Activated T-cell treated with anti-CD3 and anti-CD28 coated beads, Interleukin-2, amount 50 U/mL, for 72 hours (primary cell): ENCODE data around the gene RTKN2. TPM values are rescaled to one million over a fixed set of nuclear protein-coding genes. Genes with fewer than 3 reads are reported as not detected.

ENCODE experiments used
- ATAC-seq, 2 donors: fragments of 150-1000 bp; cut with Tn5 transposase; replicated peaks in 1 of 2; 2 replicates each; pipeline ENCODE4 v1.10.0; 2021; ENCODE audit warnings: moderate library complexity in 2 of 2, mild to moderate bottlenecking in 1 of 2
- DNase-seq, 2 donors: peaks; one replicate each; pipeline ENCODE4 v3.0.0; 2021 to 2022; ENCODE audit warnings: mixed read lengths in 1 of 2
- H3K27ac Mint-ChIP-seq: one replicate; pipeline ENCODE4 v1.8.0; 2022; ENCODE audit warnings: mild to moderate bottlenecking, moderate library complexity, mixed read lengths
- H3K27me3 Mint-ChIP-seq: one replicate; pipeline ENCODE4 v1.8.0; 2022; ENCODE audit warnings: low read depth, mixed read lengths
- H3K36me3 Mint-ChIP-seq, 2 donors: one replicate each; pipeline ENCODE4 v1.8.0; 2022; ENCODE audit warnings: mixed read lengths in 2 of 2, mild to moderate bottlenecking in 1 of 2; ENCODE audit not compliant: insufficient read depth in 2 of 2
- H3K4me1 Mint-ChIP-seq: one replicate; pipeline ENCODE4 v1.8.0; 2022; ENCODE audit warnings: low read depth, mixed read lengths
- H3K4me3 Mint-ChIP-seq, 2 donors: one replicate each; pipeline ENCODE4 v1.8.0; 2022; ENCODE audit warnings: mild to moderate bottlenecking in 2 of 2, mixed read lengths in 2 of 2, moderate library complexity in 2 of 2
- H3K9me3 Mint-ChIP-seq, 2 donors: one replicate each; pipeline ENCODE4 v1.8.0; 2022; ENCODE audit warnings: mixed read lengths in 2 of 2
- total RNA-seq, 2 donors: library from RNA; stranded (reverse); gene quantifications; one replicate each; pipeline ENCODE4 v1.2.3, GENCODE V29; 2022

RTKN2 gene
- total RNA-seq, 2 donors from 2014 or later, result 9.8 to 18.7 TPM

DNA sequence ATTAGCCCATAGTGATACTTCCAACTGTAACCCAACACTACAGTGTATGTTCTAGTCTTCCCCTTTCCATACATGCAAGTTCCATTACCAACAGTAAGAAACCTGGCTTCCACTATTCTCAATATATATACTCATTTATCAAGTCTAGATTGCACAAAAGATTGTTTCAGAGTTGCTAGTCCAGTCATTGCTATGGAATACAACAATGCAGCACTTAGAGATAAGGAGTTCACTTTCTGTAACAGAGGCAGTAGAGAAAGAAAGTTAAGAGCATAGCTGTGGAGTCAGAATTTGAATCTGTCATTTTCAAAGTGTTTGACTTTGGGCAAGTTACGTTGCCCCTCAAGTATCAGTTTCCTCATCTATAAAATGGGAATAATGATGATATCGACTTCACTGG is 90.1 kb downstream of the RTKN2 start:
- H3K27ac Mint-ChIP-seq, result peak overlapping the region; percentile 43

DNA sequence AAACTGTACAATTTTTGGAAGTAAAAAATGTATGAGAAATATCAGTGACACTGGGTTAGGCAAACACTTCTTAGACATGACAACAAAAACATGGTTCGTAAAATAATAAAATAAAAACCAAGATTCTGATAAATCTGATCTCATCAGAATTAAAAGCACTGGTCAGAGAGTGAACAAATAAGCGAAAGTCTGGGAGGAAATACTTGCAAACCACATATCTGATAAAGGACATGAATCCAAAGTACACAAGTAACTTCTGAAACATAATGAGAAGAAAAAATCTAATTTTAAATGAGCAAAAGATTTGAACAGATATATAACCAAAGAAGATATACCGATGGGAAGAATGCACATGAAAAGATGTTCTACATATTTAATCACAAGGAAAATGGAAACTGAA is 91.5 kb downstream of the RTKN2 start:
- Mint-ChIP-seq H3K27me3 (no peaks in the 10 kb centered on the region), H3K4me1 (peaks cover 54% of the 10 kb centered on the region), H3K36me3 (peaks cover 29 to 54% of the 10 kb centered on the region in 2 donors), H3K27ac (peak overlapping the region; percentile 2), H3K4me3 (peak overlapping the region in 1 of 2 donors; percentile 54), H3K9me3 (peaks cover 20 to 21% of the 10 kb centered on the region in 2 donors)
- ATAC-seq (no peak), DNase-seq (no peak)

More for the DNA sequence above, 90.1 kb downstream of the RTKN2 start:
- Mint-ChIP-seq H3K4me3 (peak overlapping the region in 1 of 2 donors; percentile 17), H3K9me3 (peaks cover 11 to 12% of the 10 kb centered on the region in 2 donors), H3K4me1 (peaks cover 68% of the 10 kb centered on the region), H3K36me3 (peaks cover 19 to 39% of the 10 kb centered on the region in 2 donors), H3K27me3 (no peaks in the 10 kb centered on the region)
- DNase-seq (no peak), ATAC-seq (no peak)

DNA sequence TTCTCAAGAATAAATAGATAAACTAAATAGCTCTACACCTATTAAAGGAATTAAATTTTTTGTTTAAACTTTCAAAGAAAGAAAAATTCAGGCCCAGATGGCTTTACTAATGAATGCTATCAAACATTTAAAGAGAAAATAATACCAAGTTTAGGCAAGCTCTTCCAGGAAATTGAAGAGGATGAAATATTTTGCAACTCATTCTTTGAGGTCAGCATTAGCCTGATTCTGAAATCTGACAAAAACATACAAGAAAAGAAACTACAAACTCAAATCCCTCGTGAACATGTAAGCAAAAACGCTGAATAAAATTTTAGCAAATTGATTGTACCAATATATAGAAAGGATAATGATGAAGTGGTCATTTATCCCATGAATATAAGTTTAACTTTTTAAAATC is 93.4 kb downstream of the RTKN2 start:
- peak overlapping the region in 1 of 2 donors; percentile 32 for H3K4me3 Mint-ChIP-seq
- ATAC-seq, result no peak
- peaks cover 19 to 44% of the 10 kb centered on the region in 2 donors for H3K36me3 Mint-ChIP-seq
- peaks cover 11 to 13% of the 10 kb centered on the region in 2 donors for H3K9me3 Mint-ChIP-seq
- peaks cover 38% of the 10 kb centered on the region for H3K4me1 Mint-ChIP-seq
- no peaks in the 10 kb centered on the region for H3K27me3 Mint-ChIP-seq
- H3K27ac Mint-ChIP-seq, result peak overlapping the region; percentile 55
- no peak for DNase-seq

- H3K27ac Mint-ChIP-seq, result no peak overlapping the region
- DNase-seq, result no peak
- peaks cover 22% of the 10 kb centered on the region for H3K4me1 Mint-ChIP-seq
- no peak for ATAC-seq
- H3K4me3 Mint-ChIP-seq, result no peak overlapping the region
- H3K36me3 Mint-ChIP-seq, result peaks cover 12 to 31% of the 10 kb centered on the region in 2 donors
- no peaks in the 10 kb centered on the region for H3K27me3 Mint-ChIP-seq
- peaks cover 9 to 10% of the 10 kb centered on the region in 2 donors for H3K9me3 Mint-ChIP-seq
These were observed 96.2 kb downstream of the RTKN2 start for GRCh38 chr10:62172465-62172864.

- peaks cover 12 to 31% of the 10 kb centered on the region in 2 donors for H3K36me3 Mint-ChIP-seq
- no peak for DNase-seq
- no peak for ATAC-seq
- H3K9me3 Mint-ChIP-seq, result peaks cover 9 to 10% of the 10 kb centered on the region in 2 donors
- H3K27ac Mint-ChIP-seq, result no peak overlapping the region
- peaks cover 22% of the 10 kb centered on the region for H3K4me1 Mint-ChIP-seq
- no peak overlapping the region for H3K4me3 Mint-ChIP-seq
- H3K27me3 Mint-ChIP-seq, result no peaks in the 10 kb centered on the region
These were observed 96.9 kb downstream of the RTKN2 start for GRCh38 chr10:62171791-62172190.

DNA sequence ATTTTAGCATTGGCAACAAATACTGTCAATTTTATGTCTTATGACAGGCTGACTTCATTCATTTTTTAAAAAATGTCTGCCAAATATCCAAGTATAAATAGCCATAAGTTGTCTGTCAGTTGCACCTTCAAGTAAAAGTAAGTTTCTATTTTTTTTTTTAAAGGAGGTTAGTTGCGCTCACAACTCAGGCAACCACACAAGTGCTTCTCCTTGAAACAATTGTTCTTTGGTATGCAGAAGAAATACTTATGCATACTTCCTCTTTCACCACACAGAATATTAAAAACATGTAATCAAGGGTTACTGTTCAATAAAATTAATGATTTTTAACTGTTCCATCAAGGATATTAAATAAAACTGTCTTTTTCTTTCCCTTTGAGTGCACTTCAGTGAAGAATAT is 97.9 kb downstream of the RTKN2 start:
- H3K27ac Mint-ChIP-seq, result no peak overlapping the region
- no peak overlapping the region for H3K4me3 Mint-ChIP-seq
- H3K4me1 Mint-ChIP-seq, result peaks cover 21% of the 10 kb centered on the region
- peaks cover 10% of the 10 kb centered on the region in 2 donors for H3K9me3 Mint-ChIP-seq
- ATAC-seq (no peak), DNase-seq (no peak)
- H3K27me3 Mint-ChIP-seq, result no peaks in the 10 kb centered on the region
- peaks cover 12 to 27% of the 10 kb centered on the region in 2 donors for H3K36me3 Mint-ChIP-seq

DNA sequence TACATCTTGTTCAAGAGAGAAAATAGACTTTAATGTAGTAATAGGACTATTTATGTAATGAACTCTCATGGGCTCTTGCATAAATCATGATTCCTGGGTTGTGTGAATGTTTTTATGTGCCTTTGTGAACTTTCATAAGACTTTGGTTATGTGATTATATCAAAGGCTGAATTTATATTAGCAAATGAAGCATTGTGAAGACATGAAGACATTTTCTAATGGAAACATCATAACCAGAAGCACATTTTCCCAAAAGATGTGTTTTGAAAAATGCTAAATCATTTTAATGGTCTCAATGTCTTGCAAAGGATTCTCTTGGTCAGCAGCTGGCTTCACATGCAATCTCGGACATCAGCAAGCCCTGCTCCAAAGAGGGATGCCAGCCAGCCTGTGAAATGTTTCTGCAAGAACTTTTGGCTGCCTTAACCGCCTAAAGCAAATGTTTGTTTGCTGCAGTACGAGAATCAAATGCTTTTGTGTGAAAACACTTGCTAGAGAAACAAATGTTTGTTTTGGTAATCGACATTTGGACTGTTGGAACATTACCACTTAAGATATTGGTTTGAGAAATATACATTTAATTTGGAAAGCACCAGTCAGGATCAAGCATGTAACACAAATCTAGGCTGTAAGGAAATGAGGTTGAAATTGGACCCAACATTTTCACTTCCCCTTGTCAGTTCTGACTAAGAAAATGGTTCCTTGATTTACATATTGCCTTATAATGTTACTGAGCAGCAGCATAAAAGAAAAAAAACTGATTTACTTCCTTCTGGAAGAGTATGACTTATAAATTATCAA is 102.1 kb downstream of the RTKN2 start:
- ATAC-seq, result no peak
- Mint-ChIP-seq H3K4me1 (peaks cover 18% of the 10 kb centered on the region), H3K9me3 (peaks cover 0 to 3% of the 10 kb centered on the region in 2 donors), H3K27ac (no peak overlapping the region), H3K36me3 (peaks cover 0 to 4% of the 10 kb centered on the region in 2 donors), H3K27me3 (no peaks in the 10 kb centered on the region), H3K4me3 (peak overlapping the region in 1 of 2 donors; percentile 41)
- DNase-seq, result no peak

- Mint-ChIP-seq H3K4me3 (no peak overlapping the region), H3K27me3 (no peaks in the 10 kb centered on the region), H3K4me1 (peaks cover 18% of the 10 kb centered on the region), H3K9me3 (peaks cover 0 to 3% of the 10 kb centered on the region in 2 donors), H3K36me3 (peaks cover 0 to 2% of the 10 kb centered on the region in 2 donors), H3K27ac (peak overlapping the region; percentile 50)
- DNase-seq, result no peak
- no peak for ATAC-seq
These were observed 102.8 kb downstream of the RTKN2 start for GRCh38 chr10:62165803-62166202.

- ATAC-seq (no peak), DNase-seq (no peak)
- Mint-ChIP-seq H3K4me1 (peaks cover 22% of the 10 kb centered on the region), H3K27ac (no peak overlapping the region), H3K4me3 (no peak overlapping the region), H3K9me3 (peaks cover 0 to 3% of the 10 kb centered on the region in 2 donors), H3K27me3 (no peaks in the 10 kb centered on the region), H3K36me3 (peaks cover 0 to 2% of the 10 kb centered on the region in 2 donors)
These were observed 105.6 kb downstream of the RTKN2 start for GRCh38 chr10:62163024-62163423.

- Mint-ChIP-seq H3K9me3 (peaks cover 0 to 3% of the 10 kb centered on the region in 2 donors), H3K4me3 (no peak overlapping the region), H3K27ac (no peak overlapping the region), H3K27me3 (no peaks in the 10 kb centered on the region), H3K4me1 (peaks cover 22% of the 10 kb centered on the region), H3K36me3 (peaks cover 0 to 2% of the 10 kb centered on the region in 2 donors)
- ATAC-seq (no peak), DNase-seq (no peak)
These were observed 106.2 kb downstream of the RTKN2 start for GRCh38 chr10:62162261-62162981.

DNA sequence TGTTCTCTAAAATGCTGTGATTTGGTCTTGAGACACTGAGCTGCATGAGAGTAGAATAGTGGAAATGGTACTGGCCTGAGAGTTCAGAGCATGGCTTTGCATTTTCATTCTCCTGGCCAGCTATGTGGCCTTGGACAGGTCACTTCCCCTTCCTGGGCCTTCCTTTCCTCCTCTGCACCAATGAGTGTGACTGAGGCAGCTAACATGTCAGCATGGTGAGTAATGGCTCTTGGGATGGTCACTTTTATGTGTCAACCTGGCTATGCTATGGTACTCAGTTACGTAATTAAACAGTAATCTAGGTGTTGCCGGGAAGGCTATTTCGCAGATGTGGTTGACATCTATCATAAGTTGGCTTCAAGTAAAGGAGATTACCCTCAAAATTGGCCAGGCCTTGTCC is 109.3 kb downstream of the RTKN2 start:
- H3K9me3 Mint-ChIP-seq, result peaks cover 0 to 3% of the 10 kb centered on the region in 2 donors
- no peak overlapping the region for H3K4me3 Mint-ChIP-seq
- ATAC-seq (no peak), DNase-seq (no peak)
- peaks cover 4% of the 10 kb centered on the region for H3K4me1 Mint-ChIP-seq
- no peaks in the 10 kb centered on the region for H3K27me3 Mint-ChIP-seq
- peaks cover 0 to 5% of the 10 kb centered on the region in 2 donors for H3K36me3 Mint-ChIP-seq
- no peak overlapping the region for H3K27ac Mint-ChIP-seq

GRCh38 chr10:62157601-62158000 is 111.0 kb downstream of the RTKN2 start:
- no peak for ATAC-seq
- H3K9me3 Mint-ChIP-seq, result peaks cover 0 to 3% of the 10 kb centered on the region in 2 donors
- peaks cover 0 to 5% of the 10 kb centered on the region in 2 donors for H3K36me3 Mint-ChIP-seq
- H3K4me3 Mint-ChIP-seq, result no peak overlapping the region
- no peak overlapping the region for H3K27ac Mint-ChIP-seq
- H3K4me1 Mint-ChIP-seq, result peaks cover 9% of the 10 kb centered on the region
- no peak for DNase-seq
- no peaks in the 10 kb centered on the region for H3K27me3 Mint-ChIP-seq

DNA sequence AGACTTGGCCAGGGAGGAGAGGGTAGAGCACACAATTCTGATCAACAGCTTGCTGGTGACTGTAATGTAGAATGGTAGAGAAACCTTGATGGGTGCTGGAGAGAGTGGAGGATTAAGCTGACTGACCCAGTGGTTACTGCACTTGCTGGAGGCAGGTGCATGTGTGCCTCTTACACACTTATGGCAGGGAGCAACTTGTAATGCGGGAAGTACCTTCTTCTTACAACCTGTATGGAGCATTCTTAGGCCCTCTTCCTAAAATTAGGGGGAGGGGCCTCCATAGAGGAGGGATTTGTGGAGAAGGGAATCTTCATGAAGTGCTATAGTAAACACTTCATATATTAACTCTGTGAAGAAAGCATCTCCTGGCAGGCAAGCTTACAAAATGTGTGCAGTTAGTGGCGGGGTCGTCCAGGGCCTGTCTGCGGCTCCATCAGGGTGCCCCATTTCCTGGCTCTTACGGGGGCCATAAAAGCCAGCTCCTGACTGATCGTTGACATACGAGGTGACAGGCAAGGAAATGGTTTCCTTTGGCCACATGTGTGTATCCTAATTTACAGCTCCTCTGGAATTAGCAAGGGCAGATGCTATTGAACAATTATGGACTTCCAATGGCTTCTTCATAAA is 113.5 kb downstream of the RTKN2 start:
- Mint-ChIP-seq H3K27me3 (no peaks in the 10 kb centered on the region), H3K36me3 (peaks cover 0 to 13% of the 10 kb centered on the region in 2 donors), H3K4me1 (peaks cover 5% of the 10 kb centered on the region), H3K9me3 (peaks cover 0 to 7% of the 10 kb centered on the region in 2 donors), H3K4me3 (no peak overlapping the region), H3K27ac (no peak overlapping the region)
- DNase-seq (no peak), ATAC-seq (no peak)
